Measurements from ENCODE around the gene BUD23.

The BUD23 gene

DNA sequence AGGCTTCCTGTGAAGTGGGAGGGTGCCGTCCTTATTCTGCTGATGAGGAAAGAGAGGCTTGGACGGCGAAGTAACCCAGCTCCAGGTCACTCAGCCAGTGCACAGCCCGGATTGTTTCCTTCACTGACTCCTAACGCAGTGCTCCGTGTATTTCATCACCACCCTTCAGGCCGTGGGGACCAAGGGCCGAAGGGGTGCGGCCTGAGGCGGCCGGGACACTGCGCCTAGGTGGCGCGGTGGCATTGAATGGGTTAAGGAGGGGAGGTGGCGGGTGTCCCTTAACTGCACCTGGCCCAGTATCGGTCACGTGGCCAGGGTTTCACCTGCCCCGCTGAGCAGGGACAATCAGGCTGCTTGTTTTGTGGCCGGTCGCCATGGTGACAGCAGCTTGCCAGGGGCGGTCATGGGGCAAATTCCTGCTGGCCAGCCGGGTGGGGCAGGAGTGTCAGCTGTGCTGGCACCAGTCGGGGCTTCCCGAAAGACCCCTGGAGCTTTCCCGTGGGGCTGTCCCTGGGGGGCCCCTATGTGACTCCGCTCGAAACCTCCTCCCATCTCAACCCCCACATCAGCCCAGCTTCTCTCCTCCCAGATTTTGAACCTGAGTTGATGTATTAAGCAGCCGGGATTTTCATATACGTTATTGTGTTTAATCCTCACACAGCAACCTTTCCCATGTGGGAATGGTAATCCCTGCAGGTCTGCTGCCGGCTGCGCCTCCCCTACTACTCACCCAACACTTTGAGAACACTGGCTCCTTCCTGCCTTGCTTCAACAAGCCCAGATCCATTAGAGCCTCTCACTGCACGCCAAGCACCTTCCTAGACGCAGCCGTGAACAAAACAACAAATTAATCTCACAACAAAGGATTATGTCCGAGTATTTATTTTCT, 59.6 kb downstream of the BUD23 start:
- no peak for DNase-seq (ENCODE audit: low read depth in 2 of 2)

GRCh38 chr7:73746378-73746777, 63.0 kb downstream of the BUD23 start:
- no peak for DNase-seq (ENCODE audit: low read depth in 2 of 2)
